Stimulated activated CD4-positive, alpha-beta T cell treated with anti-CD3 and anti-CD28 coated beads, Interleukin-1b, Interleukin-23, amount 100 ng/mL, for 48 hours (primary cell): ENCODE results near the gene PSMA8.
"Not testable (repeated sequence)": the region's sequence is repeated elsewhere in the genome, so short reads cannot be mapped to it uniquely, and the experiment has no call there.

Experiments
- DNase-seq: peaks from one replicate; pipeline ENCODE4 v3.0.0-alpha.2; 2020

Gene PSMA8

GRCh38 chr18:26133652-26134051 is at the start of gene PSMA8:
Gene PSMA8, plus strand, starts transcription at chr18:26133869. Its CDS starts 97 bp downstream, at chr18:26133966.
- DNase-seq = peak; percentile 55

DNA sequence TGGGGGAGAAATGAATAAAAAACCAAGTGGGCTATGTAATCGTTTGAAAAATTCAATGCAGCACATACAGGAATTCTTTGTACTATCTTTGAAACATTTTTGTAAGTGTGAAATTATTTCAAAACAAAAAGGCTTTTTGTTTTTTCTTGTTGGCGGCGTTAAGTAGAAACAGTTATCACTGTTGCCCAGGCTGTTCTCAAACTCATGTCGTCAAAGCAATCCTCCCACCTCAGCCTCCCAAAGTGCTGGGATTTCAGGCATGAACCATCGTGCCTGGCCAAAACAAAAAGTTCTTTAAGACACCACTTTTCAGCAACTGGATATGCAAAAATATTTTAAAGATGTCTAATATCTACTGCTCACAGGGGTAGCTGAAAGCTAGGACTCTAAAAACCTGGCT is 48.6 kb upstream of the PSMA8 start:
- DNase-seq = no peak

DNA sequence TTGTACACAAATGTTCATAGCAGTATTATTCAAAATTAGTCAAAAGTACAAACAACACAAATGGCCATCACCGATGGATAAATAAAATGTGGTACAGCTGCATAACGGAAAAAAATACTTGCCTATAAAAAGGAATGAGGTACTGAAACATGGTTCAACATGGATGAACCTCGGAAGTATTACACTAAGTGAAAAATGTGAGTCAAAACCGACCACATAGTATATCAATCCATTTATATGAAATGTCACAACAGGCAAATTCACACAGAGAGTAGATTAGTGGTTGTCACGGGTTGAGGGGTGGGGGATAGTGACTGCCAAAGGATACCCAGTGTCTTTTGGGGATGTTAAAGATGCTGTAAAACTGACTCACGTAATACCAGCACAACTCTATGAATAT is 46.7 kb upstream of the PSMA8 start:
- no peak for DNase-seq

- no peak for DNase-seq
Measured at GRCh38 chr18:26088487-26088886, 45.2 kb upstream of the PSMA8 start.

- no peak for DNase-seq
Measured at GRCh38 chr18:26089293-26090129, 44.2 kb upstream of the PSMA8 start.

DNA sequence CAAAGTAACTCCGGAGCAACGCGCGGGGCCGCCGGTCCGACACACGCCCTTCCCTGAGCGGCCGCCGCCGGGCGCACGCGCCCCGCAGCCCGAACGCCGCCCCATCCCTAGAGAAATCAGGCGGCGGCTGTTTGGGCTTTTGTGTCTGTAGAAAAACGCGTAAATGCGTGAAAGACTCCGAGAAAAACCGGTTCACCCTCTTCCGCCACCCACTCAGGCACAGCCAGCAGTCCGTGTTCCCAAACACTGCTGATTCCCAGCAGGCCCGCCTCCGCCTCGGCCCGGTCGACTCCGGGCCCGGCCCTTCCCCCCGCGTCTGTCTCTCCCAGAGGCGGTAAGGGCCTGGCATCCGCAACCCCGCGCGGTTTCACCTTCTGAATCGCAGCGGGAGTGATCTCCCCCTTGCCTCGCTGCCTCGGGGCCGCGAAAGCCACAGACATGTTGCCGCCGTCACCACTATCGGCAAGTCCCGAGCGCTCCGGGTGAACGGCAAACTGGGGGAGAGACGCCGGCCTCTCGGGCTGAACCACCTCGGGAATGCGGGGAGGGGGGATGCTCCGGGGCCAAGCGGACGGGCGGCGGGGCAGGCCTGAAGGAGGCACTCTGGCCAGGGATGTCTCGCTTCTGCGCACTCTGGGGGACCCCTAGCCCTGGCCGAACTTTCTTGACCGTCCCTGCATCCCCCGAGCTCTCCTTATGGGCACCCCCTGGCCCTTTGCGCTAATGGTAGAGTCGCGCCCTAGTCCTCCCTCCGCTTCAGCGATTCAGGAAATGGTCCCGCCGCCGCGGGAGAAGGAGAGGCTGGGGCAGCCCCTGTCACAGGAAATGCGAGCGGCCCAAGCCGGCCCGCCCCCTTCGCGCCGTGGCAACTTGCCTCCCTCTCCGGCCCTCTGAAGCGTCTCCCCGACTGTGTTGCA is 43.3 kb upstream of the PSMA8 start, which contains the start of gene SS18:
Gene SS18 (minus strand): TSS at position 484 of the 917 bp plus-strand sequence. CDS start 44 bp downstream, at position 440.
- peak; percentile 91 for DNase-seq

DNA sequence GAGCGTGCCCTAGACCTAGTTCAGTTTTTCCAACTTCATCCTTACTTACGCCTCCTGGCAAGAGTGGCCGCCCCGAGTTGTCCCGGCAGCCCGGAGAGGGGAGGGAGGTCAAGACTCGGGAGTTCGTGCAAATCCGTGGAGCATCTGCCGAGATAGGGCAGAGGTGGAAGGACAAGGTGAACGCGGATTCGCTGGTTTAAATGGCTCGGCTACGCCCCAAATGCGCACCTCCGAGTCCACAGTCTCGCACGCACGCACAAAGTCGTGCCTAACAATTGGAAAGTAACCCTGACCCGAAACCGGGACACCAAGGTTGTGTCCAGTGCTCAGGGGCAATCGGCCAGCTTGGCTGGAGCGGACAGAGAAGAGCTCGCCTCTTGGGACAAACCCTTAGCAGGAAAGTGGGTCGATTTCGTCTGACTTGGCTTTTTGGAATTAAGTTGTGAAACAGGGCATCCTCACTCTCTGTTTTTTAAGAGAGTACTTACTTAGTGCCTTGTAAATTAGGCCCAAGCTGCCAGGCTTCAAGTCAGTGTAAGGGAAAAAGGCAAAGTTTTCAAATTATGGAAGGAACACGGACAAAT is 42.5 kb upstream of the PSMA8 start:
- DNase-seq = peak; percentile 69

GRCh38 chr18:26096852-26097251 is 36.8 kb upstream of the PSMA8 start:
- no peak for DNase-seq

DNA sequence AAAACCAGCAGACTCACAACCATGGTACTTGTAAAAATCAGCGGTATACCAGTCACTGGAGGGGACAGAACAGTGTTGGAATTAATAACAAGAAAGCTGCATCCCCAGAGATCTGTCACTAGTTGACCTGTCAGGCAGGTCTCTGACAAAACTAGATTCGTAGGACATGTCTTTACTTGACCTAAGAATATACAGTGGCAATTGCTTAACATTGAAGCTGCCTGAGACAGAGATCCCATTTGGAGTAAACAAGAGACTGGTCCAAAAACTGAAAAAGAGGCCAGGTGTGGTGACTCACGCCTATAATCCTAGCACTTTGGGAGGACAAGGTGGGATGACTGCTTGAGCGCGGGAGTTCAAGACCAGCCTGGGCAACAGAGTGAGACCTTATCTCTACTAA is 36.1 kb upstream of the PSMA8 start:
- no peak for DNase-seq

GRCh38 chr18:26103579-26103978 is 30.1 kb upstream of the PSMA8 start:
- DNase-seq = peak; percentile 47

DNA sequence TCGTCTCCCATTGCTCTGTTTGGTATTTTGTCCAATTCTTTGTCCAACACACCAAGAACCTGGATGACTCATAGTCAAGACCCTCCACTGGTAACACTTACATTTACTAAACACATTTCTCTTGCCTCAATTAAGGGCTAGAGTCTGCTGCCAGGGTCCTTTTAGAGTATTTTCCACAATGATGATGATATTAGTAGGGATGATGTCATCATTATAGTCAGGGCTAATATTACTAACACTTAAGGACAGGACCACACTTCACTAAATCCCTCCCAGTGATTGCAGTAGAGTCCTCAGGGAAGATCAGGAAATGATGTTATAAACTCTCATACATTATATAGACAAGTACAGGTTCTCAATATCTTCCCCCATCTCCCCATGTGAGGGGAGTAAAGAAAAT is 29.6 kb upstream of the PSMA8 start:
- DNase-seq = no peak

DNA sequence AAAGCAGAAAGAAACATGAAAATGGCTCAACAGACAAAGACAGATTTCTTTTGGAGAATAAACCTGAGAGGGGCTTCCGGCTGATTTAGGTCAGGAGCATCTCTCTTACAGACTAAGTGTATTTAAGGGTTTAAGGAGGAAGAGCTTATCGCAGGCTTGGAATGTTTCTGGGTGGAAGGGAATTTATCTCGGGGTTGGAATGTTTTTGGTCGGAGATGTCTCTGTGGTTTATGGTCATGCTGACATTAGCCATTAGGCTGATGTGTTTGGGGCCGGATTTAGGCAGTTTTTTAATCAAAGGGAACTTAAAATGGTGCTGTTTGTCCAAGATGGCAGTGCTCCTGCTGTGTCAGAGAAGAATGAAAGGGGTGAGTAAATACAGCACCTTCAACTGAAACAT is 14.4 kb upstream of the PSMA8 start:
- no peak for DNase-seq

DNA sequence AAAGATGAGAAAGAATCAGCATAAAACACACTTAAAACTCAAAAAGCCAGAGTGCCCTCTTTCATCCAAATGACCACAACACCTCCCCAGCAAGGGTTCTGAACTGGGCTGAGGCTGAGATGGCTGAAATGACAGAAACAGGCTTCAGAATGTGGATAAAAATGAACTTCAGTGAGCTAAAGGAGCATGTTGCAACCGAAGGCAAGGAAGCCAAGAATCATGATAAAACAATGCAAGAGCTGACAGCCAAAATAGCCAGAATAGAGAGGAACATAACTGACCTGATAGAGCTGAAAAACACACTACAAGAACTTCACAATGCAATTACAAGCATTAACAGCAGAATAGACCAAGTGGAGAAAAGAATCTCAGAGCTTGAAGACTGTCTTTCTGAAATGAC is 12.2 kb upstream of the PSMA8 start:
- DNase-seq = no peak

GRCh38 chr18:26121994-26122393 is 11.7 kb upstream of the PSMA8 start:
- DNase-seq = not testable (repeated sequence)

DNA sequence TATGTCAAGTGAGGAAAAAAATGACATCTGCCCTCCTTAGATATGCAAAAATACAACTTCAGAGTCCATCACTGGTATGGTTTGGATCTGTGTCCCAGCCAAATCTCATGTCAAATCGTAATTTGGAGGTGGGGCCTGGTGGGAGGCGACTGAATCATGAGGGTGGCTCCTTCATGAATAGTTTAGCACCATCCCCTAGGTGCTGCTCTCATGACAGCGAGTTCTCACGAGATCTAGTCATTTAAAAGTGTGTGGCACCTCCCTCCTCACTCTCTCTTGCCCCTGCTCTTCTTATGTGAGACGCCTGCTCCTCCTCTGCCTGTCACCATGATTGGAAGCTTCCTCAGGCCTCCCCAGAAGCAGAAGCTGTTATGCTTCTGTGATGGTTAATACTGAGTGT is 5.9 kb upstream of the PSMA8 start:
- DNase-seq = no peak

DNA sequence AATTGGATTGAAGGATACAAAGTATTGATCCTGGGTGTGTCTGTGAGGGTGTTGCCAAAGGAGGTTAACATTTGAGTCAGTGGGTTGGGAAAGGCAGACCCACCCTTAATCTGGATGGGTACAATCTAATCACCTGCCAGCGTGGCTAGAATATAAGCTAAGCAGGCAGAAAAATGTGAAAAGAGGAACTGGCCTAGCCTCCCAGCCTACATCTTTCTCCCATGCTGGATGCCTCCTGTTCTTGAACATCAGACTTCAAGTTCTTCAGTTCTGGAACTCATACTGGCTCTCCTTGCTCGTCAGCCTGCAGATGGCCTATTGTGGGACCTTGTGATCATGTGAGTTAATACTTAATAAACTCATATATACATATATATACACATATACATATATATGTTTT is 5.5 kb upstream of the PSMA8 start:
- DNase-seq = not testable (repeated sequence)

GRCh38 chr18:26134107-26134506 is 438 bp downstream of the PSMA8 start:
- DNase-seq = no peak

DNA sequence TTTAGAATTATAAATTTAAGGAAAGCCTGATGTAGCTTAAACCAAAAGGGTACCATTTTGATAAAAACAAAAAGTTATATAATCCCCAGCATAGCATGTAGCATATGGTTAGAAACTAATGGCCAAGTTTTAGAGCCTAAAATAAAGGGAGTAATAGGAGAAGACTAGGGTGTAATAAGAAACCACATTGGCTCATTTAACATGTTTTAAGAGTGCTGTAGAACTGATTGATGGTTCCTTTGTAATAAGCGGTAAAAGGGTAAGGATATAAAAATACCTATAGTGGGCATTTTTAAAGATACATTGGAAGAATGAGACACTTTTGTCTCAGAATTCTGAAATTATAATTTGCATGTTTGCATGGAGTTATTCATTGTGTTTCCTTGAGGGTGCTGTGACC is 1.9 kb downstream of the PSMA8 start:
- no peak for DNase-seq

- DNase-seq = no peak
Measured at GRCh38 chr18:26157326-26157725, 23.7 kb downstream of the PSMA8 start.

GRCh38 chr18:26159353-26159752 is 25.7 kb downstream of the PSMA8 start:
- no peak for DNase-seq

GRCh38 chr18:26164571-26164970 is 30.9 kb downstream of the PSMA8 start:
- no peak for DNase-seq

- not testable (repeated sequence) for DNase-seq
Measured at GRCh38 chr18:26167592-26167991, 33.9 kb downstream of the PSMA8 start.

- no peak for DNase-seq
Measured at GRCh38 chr18:26175481-26175880, 41.8 kb downstream of the PSMA8 start.
